Measurements from ENCODE around the gene FEZ2. TPM values are rescaled to one million over a fixed set of nuclear protein-coding genes. Genes with fewer than 3 reads are reported as not detected.

Gene FEZ2
- total and polyA plus RNA-seq, 10 of the 15 experiments (the other 5 are each of a cell fraction or from before 2014, with no cell fraction given), result 3.0 to 15.4 (median 6.6) TPM

- BruUV-seq (replicated peaks), result no TSS peak
- DNase-seq (ENCODE audit: low read depth, low spot score), result no peak
- H2AFZ ChIP-seq (ENCODE audit: control insufficient read depth, low read depth, low read length), result no peak overlapping the region
- H3K79me2 ChIP-seq (ENCODE audit: control insufficient read depth, insufficient read depth, low read length), result no peaks in the 10 kb centered on the region
- no peak overlapping the region for H3K4me3 ChIP-seq
- ChIA-PET SMC1A (ENCODE audit: uncharacterized antibody, unreplicated experiment) (interaction anchor here (0.6 to 1.7 kb wide), 3 partner anchors 9 to 568 kb away, joined by 3 to 6 read pairs (median 3); no protein-coding TSS in a partner anchor), RAD21 (ENCODE audit: unreplicated experiment) (no interaction called here), POLR2A (no interaction called here), CTCF (interaction anchor here (1.5 kb wide), 1 partner anchor 14 kb away, joined by 4 read pairs; no protein-coding TSS in a partner anchor)
- H3K4me1 ChIP-seq (ENCODE audit: control insufficient read depth, insufficient read depth, low read length), result no peaks in the 10 kb centered on the region
- no peaks in the 10 kb centered on the region for H3K27me3 ChIP-seq (replicated peaks in 1 of 2; ENCODE audit: control insufficient read depth in 2 of 2, insufficient read depth in 2 of 2, low read length in 1 of 2)
- WGBS (ENCODE audit: insufficient coverage, insufficient replicate concordance, low lambda C conversion rate, missing lambda C conversion rate), result 89% methylated on average over 7 of the region's 7 CpGs
- no peak for FAIRE-seq
- H3K36me3 ChIP-seq (ENCODE audit: control insufficient read depth in 2 of 2, insufficient read depth in 2 of 2, low read length in 1 of 2), result peaks cover 0 to 12% of the 10 kb centered on the region in 2 experiments
- ATAC-seq, result no peak
- in situ Hi-C loops (cut with MboI), result no loop called here
- no peak overlapping the region for H3K9ac ChIP-seq (ENCODE audit: control insufficient read depth, insufficient read depth, low read length)
- H3K4me2 ChIP-seq (ENCODE audit: control insufficient read depth, insufficient read depth), result no peak overlapping the region
- intact Hi-C loops (cut with micrococcal nuclease; ENCODE audit: unreplicated experiment), result no loop called here
- no peak overlapping the region for H3K27ac ChIP-seq (ENCODE audit: control insufficient read depth, insufficient read depth)
- TF ChIP-seq POLR2AphosphoS2 (IDR thresholded peaks at IDR 0.05; ENCODE audit: low read depth, low read length) (no peak), JUND (IDR thresholded peaks at IDR 0.05; ENCODE audit: low read depth, low read length) (no peak), BACH1 (IDR thresholded peaks at IDR 0.05; ENCODE audit: borderline replicate concordance) (no peak), SREBF2 (IDR thresholded peaks at IDR 0.05; ENCODE audit: low read length) (no peak), GATAD2B (conservative IDR thresholded peaks at IDR 0.05; ENCODE audit: low read depth) (no peak), SMAD5 (IDR thresholded peaks at IDR 0.05; ENCODE audit: low read depth) (no peak), ZBTB33 (IDR thresholded peaks at IDR 0.05) (no peak), EGR1 (IDR thresholded peaks at IDR 0.05; ENCODE audit: borderline replicate concordance in 1 of 2, low read depth in 2 of 2, low read length in 2 of 2) (no peak), NFXL1 (IDR thresholded peaks at IDR 0.05; ENCODE audit: borderline replicate concordance) (no peak), ESRRA (IDR thresholded peaks at IDR 0.05; ENCODE audit: low read length) (no peak), CREB1 (IDR thresholded peaks at IDR 0.05; ENCODE audit: low read depth) (no peak), MXI1 (IDR thresholded peaks at IDR 0.05; ENCODE audit: low read depth, low read length) (no peak), YBX1 (IDR thresholded peaks at IDR 0.05) (no peak), HDGF (IDR thresholded peaks at IDR 0.05) (no peak)
- TF ChIP-seq, protein P1, sequence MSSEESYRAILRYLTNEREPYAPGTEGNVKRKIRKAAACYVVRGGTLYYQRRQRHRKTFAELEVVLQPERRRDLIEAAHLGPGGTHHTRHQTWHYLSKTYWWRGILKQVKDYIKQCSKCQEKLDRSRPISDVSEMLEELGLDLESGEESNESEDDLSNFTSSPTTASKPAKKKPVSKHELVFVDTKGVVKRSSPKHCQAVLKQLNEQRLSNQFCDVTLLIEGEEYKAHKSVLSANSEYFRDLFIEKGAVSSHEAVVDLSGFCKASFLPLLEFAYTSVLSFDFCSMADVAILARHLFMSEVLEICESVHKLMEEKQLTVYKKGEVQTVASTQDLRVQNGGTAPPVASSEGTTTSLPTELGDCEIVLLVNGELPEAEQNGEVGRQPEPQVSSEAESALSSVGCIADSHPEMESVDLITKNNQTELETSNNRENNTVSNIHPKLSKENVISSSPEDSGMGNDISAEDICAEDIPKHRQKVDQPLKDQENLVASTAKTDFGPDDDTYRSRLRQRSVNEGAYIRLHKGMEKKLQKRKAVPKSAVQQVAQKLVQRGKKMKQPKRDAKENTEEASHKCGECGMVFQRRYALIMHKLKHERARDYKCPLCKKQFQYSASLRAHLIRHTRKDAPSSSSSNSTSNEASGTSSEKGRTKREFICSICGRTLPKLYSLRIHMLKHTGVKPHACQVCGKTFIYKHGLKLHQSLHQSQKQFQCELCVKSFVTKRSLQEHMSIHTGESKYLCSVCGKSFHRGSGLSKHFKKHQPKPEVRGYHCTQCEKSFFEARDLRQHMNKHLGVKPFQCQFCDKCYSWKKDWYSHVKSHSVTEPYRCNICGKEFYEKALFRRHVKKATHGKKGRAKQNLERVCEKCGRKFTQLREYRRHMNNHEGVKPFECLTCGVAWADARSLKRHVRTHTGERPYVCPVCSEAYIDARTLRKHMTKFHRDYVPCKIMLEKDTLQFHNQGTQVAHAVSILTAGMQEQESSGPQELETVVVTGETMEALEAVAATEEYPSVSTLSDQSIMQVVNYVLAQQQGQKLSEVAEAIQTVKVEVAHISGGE (CRISPR knock-in tag; IDR thresholded peaks at IDR 0.05), result no peak
- TF ChIP-seq, protein P2, sequence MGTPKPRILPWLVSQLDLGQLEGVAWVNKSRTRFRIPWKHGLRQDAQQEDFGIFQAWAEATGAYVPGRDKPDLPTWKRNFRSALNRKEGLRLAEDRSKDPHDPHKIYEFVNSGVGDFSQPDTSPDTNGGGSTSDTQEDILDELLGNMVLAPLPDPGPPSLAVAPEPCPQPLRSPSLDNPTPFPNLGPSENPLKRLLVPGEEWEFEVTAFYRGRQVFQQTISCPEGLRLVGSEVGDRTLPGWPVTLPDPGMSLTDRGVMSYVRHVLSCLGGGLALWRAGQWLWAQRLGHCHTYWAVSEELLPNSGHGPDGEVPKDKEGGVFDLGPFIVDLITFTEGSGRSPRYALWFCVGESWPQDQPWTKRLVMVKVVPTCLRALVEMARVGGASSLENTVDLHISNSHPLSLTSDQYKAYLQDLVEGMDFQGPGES (IDR thresholded peaks at IDR 0.05), result no peak
- no peaks in the 10 kb centered on the region for H3K9me3 ChIP-seq (replicated peaks; ENCODE audit: control insufficient read depth, insufficient read depth, low read length)
- no peaks in the 10 kb centered on the region for H4K20me1 ChIP-seq (ENCODE audit: control insufficient read depth, insufficient read depth)
Measured at GRCh38 chr2:36549165-36549574, 48.8 kb downstream of the FEZ2 start.

Data from GM12878 (cell line).